BE2C (cell line): Measurements from ENCODE around the gene CEACAM19.
"Not testable (repeated sequence)": the region's sequence is repeated elsewhere in the genome, so short reads cannot be mapped to it uniquely, and the experiment has no call there.

Experiments
- DNase-seq: peaks from one replicate; pipeline ENCODE4 v3.0.0-alpha.2; 2020
- H3K27me3 ChIP-seq: fragments of 250-450 bp; sonication (Bioruptor Pico); 2 replicates; pipeline ENCODE4 v1.5.1; 2020; ENCODE audit warnings: mild to moderate bottlenecking
- H3K36me3 ChIP-seq: fragments of 250-450 bp; sonication (Bioruptor Pico); 2 replicates; pipeline ENCODE4 v1.5.1; 2020; ENCODE audit warnings: mild to moderate bottlenecking
- H3K4me1 ChIP-seq: fragments of 250-450 bp; sonication (Bioruptor Pico); 2 replicates; pipeline ENCODE4 v1.5.1; 2020
- H3K4me3 ChIP-seq: 2 replicates; pipeline ENCODE4 v1.5.1; 2011; ENCODE audit warnings: low read depth, low read length
- H3K9me3 ChIP-seq: fragments of 250-450 bp; sonication (Bioruptor Pico); 2 replicates; pipeline ENCODE4 v1.5.1; 2020
- TF ChIP-seq, protein P1 (sequence below): IDR thresholded peaks from 2 replicates; pipeline ENCODE4 v1.5.1; 2012; ENCODE audit warnings: mild to moderate bottlenecking, low read depth, low read length

The CEACAM19 gene

DNA sequence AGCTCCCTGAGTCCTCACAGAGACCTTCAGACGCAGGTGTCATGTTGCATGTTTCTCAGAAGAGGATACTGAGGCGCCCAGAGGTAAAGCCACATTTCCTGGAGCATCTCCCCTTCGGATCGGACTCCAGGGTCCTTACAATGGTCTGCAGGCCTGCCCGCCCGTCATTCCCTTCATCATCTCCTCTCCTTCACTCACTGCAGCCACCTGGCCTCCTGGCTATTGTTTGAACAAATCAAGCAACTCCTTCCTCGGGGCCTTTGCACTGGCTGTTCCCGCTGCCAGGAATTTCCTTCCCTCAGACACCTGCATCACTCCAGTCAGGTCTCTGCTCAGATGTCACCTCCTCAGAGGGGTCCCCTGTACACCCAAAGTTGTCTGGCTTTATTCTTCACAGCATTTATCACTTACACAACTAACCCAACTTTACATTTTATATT lies 48.0 kb downstream of the CEACAM19 start:
- H3K4me1 ChIP-seq, result peaks cover 3% of the 10 kb centered on the region; the same call in 1 of the 2 replicates
- no peaks in the 10 kb centered on the region for H3K36me3 ChIP-seq
- no peak overlapping the region for H3K4me3 ChIP-seq
- TF ChIP-seq, protein P1, sequence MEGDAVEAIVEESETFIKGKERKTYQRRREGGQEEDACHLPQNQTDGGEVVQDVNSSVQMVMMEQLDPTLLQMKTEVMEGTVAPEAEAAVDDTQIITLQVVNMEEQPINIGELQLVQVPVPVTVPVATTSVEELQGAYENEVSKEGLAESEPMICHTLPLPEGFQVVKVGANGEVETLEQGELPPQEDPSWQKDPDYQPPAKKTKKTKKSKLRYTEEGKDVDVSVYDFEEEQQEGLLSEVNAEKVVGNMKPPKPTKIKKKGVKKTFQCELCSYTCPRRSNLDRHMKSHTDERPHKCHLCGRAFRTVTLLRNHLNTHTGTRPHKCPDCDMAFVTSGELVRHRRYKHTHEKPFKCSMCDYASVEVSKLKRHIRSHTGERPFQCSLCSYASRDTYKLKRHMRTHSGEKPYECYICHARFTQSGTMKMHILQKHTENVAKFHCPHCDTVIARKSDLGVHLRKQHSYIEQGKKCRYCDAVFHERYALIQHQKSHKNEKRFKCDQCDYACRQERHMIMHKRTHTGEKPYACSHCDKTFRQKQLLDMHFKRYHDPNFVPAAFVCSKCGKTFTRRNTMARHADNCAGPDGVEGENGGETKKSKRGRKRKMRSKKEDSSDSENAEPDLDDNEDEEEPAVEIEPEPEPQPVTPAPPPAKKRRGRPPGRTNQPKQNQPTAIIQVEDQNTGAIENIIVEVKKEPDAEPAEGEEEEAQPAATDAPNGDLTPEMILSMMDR, result no peak
- no peak for DNase-seq
- no peaks in the 10 kb centered on the region for H3K9me3 ChIP-seq
- H3K27me3 ChIP-seq, result no peaks in the 10 kb centered on the region

DNA sequence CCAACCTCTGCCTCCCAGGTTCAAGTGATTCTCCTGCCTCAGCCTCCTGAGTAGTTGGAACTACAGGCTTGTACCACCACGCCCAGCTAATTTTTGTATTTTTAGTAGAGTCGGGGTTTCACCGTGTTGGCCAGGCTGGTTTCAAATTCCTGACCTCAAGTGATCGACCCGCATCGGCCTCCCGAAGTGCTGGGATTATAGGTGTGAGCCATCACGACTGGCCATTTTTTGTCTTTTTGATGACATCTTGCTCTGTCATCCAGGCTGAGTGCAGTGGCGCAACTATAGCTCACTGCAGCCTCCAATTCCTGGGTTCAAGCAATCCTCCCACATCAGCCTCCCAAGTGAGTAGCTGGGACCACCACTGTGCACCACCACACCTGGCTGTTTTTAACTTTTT lies 49.1 kb downstream of the CEACAM19 start:
- H3K4me1 ChIP-seq, H3K4me3 ChIP-seq, DNase-seq, H3K36me3 ChIP-seq, H3K27me3 ChIP-seq, H3K9me3 ChIP-seq: not testable (repeated sequence)

DNA sequence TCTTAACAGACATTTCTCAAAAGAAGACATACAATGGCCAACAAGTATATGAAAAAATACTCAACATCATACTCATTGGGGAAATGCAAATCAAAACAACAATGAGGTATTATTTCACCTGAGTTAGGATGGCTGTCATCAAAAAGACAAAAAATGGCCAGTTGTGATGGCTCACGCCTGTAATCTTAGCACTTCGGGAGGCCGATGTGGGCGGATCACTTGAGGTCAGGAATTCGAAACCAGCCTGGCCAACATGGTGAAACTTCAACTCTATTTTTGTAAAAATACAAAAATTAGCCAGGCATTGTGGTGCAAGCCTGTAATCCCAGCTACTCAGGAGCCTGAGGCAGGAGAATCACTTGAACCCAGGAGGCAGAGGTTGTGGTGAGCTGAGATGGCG lies 49.7 kb downstream of the CEACAM19 start:
- TF ChIP-seq, protein P1, result no peak
- H3K27me3 ChIP-seq, result no peaks in the 10 kb centered on the region
- no peak overlapping the region for H3K4me3 ChIP-seq
- H3K36me3 ChIP-seq, result no peaks in the 10 kb centered on the region
- H3K9me3 ChIP-seq, result no peaks in the 10 kb centered on the region
- H3K4me1 ChIP-seq, result peaks cover 3% of the 10 kb centered on the region; the same call in 1 of the 2 replicates
- DNase-seq, result no peak

DNA sequence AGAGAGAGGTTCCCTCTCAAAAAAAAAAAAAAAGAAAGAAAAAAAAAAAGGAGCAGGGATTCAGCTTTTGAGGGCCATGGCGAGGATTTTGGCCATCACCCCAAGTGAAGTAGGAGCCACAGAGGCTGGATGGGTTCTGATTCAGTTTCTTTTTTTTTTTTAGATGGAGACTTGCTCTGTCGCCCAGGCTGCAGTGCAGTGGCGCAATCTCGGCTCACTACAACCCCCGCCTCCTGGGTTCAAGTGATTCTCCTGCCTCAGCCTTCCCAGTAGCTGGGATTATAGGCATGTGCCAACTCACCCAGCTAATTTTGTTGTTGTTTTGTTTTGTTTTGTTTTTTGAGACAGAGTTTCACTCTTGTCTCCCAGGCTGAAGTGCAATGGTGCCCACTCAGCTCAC lies 50.1 kb downstream of the CEACAM19 start:
- H3K9me3 ChIP-seq, H3K4me3 ChIP-seq, H3K36me3 ChIP-seq, DNase-seq, H3K27me3 ChIP-seq, H3K4me1 ChIP-seq: not testable (repeated sequence)

DNA sequence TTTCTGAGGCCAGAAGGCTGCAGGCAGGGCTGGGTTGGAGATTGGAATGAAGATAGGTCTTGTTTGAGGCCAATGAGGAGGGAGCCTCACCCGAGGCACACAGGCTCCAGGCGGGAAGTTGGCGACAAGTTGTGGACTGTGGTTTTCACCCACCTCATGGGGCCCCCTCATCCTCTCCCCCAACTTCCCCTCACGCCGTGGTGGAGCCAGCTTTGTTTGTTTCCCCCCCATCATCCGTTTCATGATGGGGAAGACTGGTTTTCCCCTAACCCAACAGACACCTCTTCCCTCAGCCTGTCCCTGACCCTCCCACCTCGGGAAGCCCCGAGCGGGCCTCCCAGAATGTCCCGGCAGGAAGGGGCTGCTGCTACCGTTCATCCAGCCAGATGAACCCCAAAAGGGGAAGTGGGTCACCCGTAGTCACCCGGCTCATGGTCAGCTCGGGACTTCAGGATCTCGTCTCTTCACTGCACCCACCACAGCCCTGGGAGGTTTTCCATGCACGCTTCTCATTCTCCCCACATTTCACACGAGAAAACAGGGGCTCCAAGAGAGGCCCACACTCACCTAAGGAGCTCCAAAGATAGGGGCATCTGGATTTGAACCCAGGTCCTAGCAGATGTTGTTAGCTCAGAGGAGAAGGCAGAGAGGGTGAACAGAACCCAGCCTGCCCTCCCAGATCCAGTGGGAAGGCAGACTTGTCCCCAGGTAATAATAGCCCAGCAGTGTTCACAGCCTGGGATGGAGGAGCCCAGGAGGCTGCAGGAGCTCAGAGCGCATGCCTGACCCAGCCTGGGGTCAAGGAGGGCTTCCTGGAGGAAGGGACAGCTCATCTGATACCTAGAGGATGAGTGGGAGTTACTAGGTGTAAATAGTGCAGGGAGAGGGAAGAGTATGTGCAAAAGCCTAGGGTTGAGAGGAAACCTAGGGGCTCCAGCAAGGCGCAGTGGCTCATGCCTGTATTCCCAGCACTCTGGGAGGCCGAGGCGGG lies 51.1 kb downstream of the CEACAM19 start:
- TF ChIP-seq, protein P1, result no peak
- no peak overlapping the region for H3K4me3 ChIP-seq
- H3K4me1 ChIP-seq, result peaks cover 3% of the 10 kb centered on the region; the same call in 1 of the 2 replicates
- H3K36me3 ChIP-seq, result no peaks in the 10 kb centered on the region
- no peaks in the 10 kb centered on the region for H3K9me3 ChIP-seq
- DNase-seq, result no peak
- H3K27me3 ChIP-seq, result no peaks in the 10 kb centered on the region

DNA sequence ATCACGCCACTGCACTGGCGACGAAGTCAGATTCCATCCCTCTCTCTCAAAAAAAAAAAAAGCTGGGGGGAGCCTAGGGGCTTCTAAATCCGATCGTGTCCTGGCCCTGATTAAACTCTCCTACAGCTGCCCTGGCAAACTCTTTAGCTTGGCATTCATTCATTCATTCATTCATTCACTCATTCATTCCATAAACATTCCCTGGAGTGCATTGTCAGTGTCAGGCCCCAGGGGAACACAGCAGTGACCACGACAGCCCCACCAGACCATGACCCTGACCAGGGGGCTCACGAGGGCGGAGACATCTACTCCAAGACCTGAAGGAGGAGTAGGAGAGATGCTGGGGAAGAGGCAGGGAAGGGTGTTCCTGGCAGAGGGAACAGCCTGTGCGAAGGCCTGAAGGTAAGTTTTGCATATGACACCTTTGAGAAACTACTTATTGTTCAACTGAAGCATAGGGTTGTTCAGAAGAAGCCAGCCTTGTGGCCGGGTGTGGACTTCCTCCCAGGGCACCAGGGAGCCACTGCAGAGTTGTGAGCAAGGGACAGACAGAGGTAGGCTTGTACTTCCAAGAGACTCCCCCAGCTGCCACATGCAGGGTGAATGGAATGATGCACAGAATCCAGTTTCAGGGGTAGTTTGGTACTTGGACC lies 52.1 kb downstream of the CEACAM19 start:
- Histone ChIP-seq H3K4me3 (no peak overlapping the region), H3K9me3 (no peaks in the 10 kb centered on the region), H3K36me3 (no peaks in the 10 kb centered on the region), H3K27me3 (no peaks in the 10 kb centered on the region), H3K4me1 (peaks cover 3% of the 10 kb centered on the region; the same call in 1 of the 2 replicates)
- TF ChIP-seq, protein P1, result no peak
- DNase-seq, result no peak

DNA sequence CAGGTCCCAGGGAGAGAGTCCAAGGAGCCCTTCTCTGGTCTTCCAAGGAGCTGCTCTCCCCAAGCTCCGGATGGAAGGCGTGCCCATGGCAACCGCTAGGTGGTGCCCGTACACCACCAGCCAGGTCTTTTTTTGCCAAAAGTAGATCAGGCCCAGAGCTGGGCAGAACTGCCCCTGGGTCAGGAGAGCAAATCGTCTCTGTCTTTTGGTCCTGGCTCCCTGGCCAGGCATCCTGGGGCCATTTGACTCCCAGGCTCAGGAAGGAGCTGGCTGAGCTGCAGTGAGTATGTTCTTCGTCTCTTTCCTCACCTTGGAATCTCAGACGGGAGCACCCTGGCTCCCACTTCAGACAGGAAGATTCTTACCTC lies 52.7 kb downstream of the CEACAM19 start:
- Histone ChIP-seq H3K9me3 (no peaks in the 10 kb centered on the region), H3K4me1 (peaks cover 2% of the 10 kb centered on the region; the same call in 1 of the 2 replicates), H3K4me3 (no peak overlapping the region), H3K27me3 (no peaks in the 10 kb centered on the region), H3K36me3 (no peaks in the 10 kb centered on the region)
- DNase-seq, result peak; percentile 77
- TF ChIP-seq, protein P1, result peak; percentile 97
